Right forelimb (tissue), 1 donor: ENCODE results near the gene GUCY2F.

Experiments
- DNase-seq: peaks from one replicate; pipeline ENCODE4 v3.0.0-alpha.2; 2018

The GUCY2F gene

GRCh38 chrX:109392895-109393294 lies 89.0 kb downstream of the GUCY2F start:
- DNase-seq: no peak

- DNase-seq: no peak
Measured at GRCh38 chrX:109390556-109390955, 91.3 kb downstream of the GUCY2F start.

DNA sequence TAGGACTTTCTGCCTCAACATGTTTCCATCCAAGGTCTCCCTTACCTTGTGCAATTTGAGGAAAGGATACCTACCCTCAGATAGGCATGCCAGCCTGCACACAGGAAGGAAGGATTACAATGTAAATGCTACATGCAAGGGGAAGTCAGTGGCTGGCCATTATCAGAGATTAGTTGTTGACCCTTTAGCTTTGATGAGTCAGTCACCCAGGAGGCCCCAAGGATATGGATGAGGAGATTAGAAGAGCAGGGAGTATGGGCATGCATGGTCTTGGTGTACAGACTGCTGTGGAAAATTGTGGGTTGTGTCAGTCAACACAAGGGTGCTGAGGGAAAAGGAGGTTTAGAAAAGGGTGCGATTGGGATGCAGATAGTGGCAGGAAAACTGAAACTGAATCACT lies 92.0 kb downstream of the GUCY2F start:
- no peak for DNase-seq

DNA sequence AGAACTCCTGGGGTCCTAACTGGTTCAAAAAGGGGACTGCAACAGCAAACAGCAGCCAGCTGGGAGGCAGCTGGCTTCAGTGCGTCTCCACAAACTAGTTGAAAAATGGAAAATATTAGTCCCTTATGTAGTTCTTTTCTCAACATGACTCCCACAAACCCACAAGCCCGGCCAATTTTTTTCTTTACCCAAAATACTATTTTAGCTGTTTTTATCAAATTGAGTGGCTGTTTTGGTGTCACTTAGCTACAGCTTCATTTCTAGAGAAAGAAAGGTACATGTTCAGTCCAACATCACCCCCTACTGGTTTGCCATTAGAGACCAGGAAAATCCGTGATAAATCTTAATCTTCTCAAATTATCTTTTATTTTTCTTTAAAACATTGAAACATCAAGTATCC lies 97.2 kb downstream of the GUCY2F start:
- DNase-seq: no peak

GRCh38 chrX:109382332-109382731 lies 99.6 kb downstream of the GUCY2F start:
- no peak for DNase-seq

DNA sequence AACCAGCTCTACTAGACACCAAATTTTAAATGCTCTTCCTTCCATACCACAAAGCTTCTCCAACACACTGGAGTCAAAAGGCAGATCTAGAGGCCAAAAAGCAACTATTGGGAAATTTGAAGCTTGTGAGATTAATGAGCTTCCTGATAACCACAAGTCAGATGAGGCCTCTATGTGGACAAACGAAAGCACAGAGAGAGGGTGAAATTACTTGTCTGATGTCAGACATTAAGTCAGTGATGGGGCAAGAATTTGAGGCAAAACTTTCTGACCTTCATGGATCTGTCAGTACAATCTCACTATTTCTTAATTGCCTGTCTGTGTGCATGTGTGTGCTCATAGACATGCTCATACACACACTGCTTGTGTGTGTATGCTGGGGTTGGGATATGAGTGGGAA lies 103.6 kb downstream of the GUCY2F start:
- no peak for DNase-seq

GRCh38 chrX:109374262-109374960 lies 107.5 kb downstream of the GUCY2F start:
- no peak for DNase-seq

DNA sequence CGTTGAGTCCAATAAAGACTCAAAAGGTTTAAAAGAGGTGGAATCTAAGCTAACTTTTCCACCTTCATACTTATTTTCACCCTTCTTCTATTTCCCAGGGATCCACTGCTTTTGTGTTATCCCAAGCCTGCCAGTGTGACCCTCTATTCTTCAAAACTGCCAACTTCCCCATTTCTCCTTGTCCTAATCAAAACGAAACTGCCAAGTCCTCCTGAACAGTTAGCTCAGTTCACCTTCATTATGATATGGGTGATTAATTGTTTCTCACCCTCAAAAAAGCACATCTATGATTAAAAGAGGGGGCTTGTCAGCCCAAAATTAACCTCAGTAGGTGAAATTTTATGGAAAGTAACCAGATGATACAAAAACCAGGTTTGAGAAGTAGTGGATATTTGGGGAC lies 108.4 kb downstream of the GUCY2F start:
- no peak for DNase-seq

- DNase-seq: no peak
Measured at GRCh38 chrX:109372716-109373115, 109.2 kb downstream of the GUCY2F start.

- no peak for DNase-seq
Measured at GRCh38 chrX:109372291-109372690, 109.6 kb downstream of the GUCY2F start.

DNA sequence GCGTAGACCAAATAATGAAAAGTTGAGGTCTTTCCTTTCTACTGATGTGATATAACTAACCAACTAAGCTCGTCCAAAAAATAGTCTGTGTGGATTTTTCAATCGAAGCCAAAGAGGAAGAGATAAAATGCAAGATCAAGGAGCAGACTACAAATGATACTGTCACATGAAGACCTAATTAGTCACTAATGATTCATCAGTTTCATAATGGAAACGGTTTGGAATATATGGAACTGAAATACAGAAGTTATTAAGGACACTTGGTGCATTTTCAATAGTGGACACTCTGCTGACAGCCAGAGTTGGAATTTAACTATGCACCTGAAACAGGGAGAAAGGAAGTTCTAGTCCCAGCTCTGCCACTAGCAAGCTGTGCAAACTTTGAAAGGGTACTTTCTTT lies 119.8 kb downstream of the GUCY2F start:
- no peak for DNase-seq

- no peak for DNase-seq
Measured at GRCh38 chrX:109360301-109360700, 121.6 kb downstream of the GUCY2F start.

- DNase-seq: no peak
Measured at GRCh38 chrX:109357706-109358105, 124.2 kb downstream of the GUCY2F start.

GRCh38 chrX:109356684-109357083 lies 125.2 kb downstream of the GUCY2F start:
- DNase-seq: no peak

- DNase-seq: no peak
Measured at GRCh38 chrX:109352066-109352588, 129.8 kb downstream of the GUCY2F start.

- DNase-seq: no peak
Measured at GRCh38 chrX:109351557-109351956, 130.3 kb downstream of the GUCY2F start.

DNA sequence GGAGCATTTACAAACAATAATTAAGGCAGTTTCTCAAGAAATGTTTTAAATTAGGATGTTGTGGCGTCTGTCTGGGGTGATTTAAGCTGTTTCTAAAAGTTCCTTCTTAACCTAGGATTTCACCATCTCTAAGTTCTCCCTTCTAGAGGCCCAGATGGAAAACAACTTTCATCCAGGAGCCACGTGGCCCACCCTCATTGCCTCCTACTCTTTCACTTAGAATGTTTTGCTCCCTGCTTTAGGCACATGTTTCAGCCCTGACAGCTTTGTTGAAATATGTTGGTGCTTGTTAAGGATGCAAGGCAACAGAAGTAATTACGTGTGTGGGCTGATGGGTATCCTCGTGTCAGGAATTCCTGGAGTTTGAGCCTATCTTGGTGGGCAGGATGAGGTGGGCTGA lies 131.3 kb downstream of the GUCY2F start:
- no peak for DNase-seq

GRCh38 chrX:109350051-109350450 lies 131.8 kb downstream of the GUCY2F start:
- no peak for DNase-seq

GRCh38 chrX:109347632-109348031 lies 134.3 kb downstream of the GUCY2F start:
- DNase-seq: no peak

- DNase-seq: no peak
Measured at GRCh38 chrX:109346491-109346890, 135.4 kb downstream of the GUCY2F start.

DNA sequence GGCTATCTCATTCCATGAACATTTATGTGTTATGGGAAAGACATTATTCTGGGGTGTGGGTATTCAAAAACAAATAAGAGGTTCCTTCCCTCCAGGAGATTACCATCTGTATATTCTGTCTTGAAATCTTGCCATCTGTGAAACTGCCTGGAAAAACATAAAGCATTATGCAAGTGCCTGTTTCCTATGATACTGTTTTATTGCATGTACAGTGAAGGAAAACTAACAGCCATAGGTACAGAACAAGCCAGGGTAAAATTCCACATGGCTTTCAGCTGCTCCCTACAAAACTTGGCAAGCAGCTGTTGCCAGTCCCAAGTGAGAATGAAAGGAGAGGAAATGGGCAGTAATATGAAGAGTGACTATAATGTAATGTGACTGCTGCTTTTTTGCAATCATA lies 136.0 kb downstream of the GUCY2F start:
- DNase-seq: no peak

- no peak for DNase-seq
Measured at GRCh38 chrX:109344678-109345077, 137.2 kb downstream of the GUCY2F start.

GRCh38 chrX:109344101-109344500 lies 137.8 kb downstream of the GUCY2F start:
- DNase-seq: no peak

DNA sequence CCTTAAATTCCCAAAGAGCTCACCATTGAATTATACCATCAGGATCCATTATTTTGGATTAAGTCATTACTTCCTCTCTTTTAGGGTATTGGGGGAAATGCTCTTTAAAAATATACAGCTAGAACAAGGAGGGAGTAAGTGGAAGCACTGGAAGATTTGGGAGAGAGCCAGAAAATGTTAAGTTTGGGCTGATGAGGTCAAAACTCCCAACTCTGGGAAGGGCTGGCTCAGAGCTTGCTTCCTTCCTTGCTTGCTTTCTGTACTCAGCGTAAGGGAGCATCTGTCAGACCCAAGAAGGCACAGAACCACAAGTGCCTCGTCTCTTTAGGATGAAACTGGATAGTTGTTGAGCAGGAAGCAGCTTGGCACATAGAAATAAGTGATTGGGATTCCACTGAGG lies 138.2 kb downstream of the GUCY2F start:
- no peak for DNase-seq

GRCh38 chrX:109336141-109336540 lies 145.7 kb downstream of the GUCY2F start:
- DNase-seq: no peak
